ENCODE results near the gene C6orf132. TPM values are rescaled to one million over a fixed set of nuclear protein-coding genes. Genes with fewer than 3 reads are reported as not detected.
A peak's percentile ranks its signal among the peaks of the same experiment; 100 is the strongest.

The C6orf132 gene
- total RNA-seq, 1 donor from 2014 or later = 5.3 TPM

DNA sequence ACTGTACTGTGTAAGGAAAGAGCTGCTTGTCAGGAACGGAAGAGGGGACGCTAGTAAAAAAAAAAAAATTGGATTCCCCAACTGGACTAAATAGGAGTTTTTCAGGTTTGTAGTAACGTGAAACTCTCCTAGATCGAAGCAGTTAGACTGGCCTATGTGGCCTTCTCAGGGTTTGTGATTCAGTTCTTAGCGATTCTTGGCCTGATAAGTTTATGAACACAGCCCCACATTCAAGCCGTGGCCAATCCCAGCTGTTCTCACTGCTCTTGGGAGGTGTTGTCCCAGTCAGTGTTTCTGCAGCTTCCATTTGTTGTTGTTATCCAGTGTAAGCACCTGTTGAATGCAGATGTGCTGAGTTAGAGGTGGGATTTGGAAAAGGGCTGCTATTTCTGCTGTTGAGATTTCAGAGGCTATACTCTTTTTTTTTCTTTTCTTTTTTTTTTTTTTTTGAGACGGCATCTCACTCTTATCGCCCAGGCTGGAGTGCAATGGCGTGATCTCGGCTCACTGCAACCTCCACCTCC is 62.4 kb downstream of the C6orf132 start:
- H3K79me2 ChIP-seq (ENCODE audit: insufficient read depth, low read length) = no peaks in the 10 kb centered on the region
- no peak overlapping the region for H3K9ac ChIP-seq (ENCODE audit: low read length)
- Mint-ChIP-seq H3K27me3 (ENCODE audit: low read depth, unreplicated experiment) (no peaks in the 10 kb centered on the region), H3K4me3 (ENCODE audit: unreplicated experiment) (no peak overlapping the region), H3K36me3 (ENCODE audit: low read depth, unreplicated experiment) (peaks cover 25% of the 10 kb centered on the region), H3K4me1 (ENCODE audit: low read depth, unreplicated experiment) (no peaks in the 10 kb centered on the region), H3K9me3 (ENCODE audit: unreplicated experiment) (no peaks in the 10 kb centered on the region), H3K27ac (ENCODE audit: unreplicated experiment) (no peak overlapping the region)
- no peak overlapping the region for H3K4me2 ChIP-seq (ENCODE audit: low read length)
- TF ChIP-seq EZH2 (IDR thresholded peaks at IDR 0.05; ENCODE audit: insufficient read depth, low read length) = no peak
- TF ChIP-seq CTCF (IDR thresholded peaks at IDR 0.05; ENCODE audit: insufficient read depth, low read depth, low read length) = no peak
- H3K27me3 ChIP-seq (ENCODE audit: insufficient read depth, low read length) = no peaks in the 10 kb centered on the region
- no peak for DNase-seq (ENCODE audit: low read depth)
- peaks cover 2% of the 10 kb centered on the region for H3K36me3 ChIP-seq (ENCODE audit: insufficient read depth, low read length)
- H3K9me3 ChIP-seq (ENCODE audit: insufficient read depth, low read depth, low read length) = no peaks in the 10 kb centered on the region
- H2AFZ ChIP-seq (ENCODE audit: low read depth, low read length) = no peak overlapping the region
- H3K27ac ChIP-seq (ENCODE audit: low read depth, low read length) = no peak overlapping the region
- no peak overlapping the region for H3K4me3 ChIP-seq (ENCODE audit: insufficient read depth, low read depth, low read length)
- FAIRE-seq = no peak
- H4K20me1 ChIP-seq (ENCODE audit: insufficient read depth, low read length) = peaks cover 4% of the 10 kb centered on the region
- H3K4me1 ChIP-seq (ENCODE audit: insufficient read depth, low read length) = no peaks in the 10 kb centered on the region

DNA sequence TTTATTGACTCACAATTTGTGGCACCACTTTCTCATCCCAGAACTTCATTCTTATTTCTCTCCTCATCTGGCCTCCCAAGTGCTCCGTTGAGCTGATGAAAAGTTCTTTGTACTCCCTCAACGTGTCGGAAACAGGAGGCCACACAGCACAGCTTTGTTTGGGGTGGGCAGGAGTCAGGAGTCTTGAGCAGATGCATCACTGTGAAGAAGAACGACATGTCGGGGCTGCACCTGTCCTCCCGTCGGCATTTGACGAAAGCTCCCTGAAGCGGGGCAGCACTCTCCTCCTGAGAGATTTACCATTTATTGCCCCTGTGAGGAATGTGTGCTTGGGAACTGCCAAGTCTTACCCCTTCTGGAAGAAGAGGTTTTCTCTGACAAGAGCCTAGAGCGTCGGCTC is 64.0 kb downstream of the C6orf132 start:
- H3K9me3 Mint-ChIP-seq (ENCODE audit: unreplicated experiment) = no peaks in the 10 kb centered on the region
- Histone ChIP-seq H2AFZ (ENCODE audit: low read depth, low read length) (no peak overlapping the region), H3K79me2 (ENCODE audit: insufficient read depth, low read length) (no peaks in the 10 kb centered on the region), H3K9me3 (ENCODE audit: insufficient read depth, low read depth, low read length) (no peaks in the 10 kb centered on the region), H3K27me3 (ENCODE audit: insufficient read depth, low read length) (no peaks in the 10 kb centered on the region), H3K4me3 (ENCODE audit: insufficient read depth, low read depth, low read length) (no peak overlapping the region), H3K4me2 (ENCODE audit: low read length) (no peak overlapping the region), H3K4me1 (ENCODE audit: insufficient read depth, low read length) (no peaks in the 10 kb centered on the region), H3K9ac (ENCODE audit: low read length) (no peak overlapping the region), H3K36me3 (ENCODE audit: insufficient read depth, low read length) (peaks cover 2% of the 10 kb centered on the region), H3K27ac (ENCODE audit: low read depth, low read length) (no peak overlapping the region), H4K20me1 (ENCODE audit: insufficient read depth, low read length) (peaks cover 6% of the 10 kb centered on the region)
- H3K4me3 Mint-ChIP-seq (ENCODE audit: unreplicated experiment) = no peak overlapping the region
- no peak for FAIRE-seq
- H3K4me1 Mint-ChIP-seq (ENCODE audit: low read depth, unreplicated experiment) = no peaks in the 10 kb centered on the region
- H3K27me3 Mint-ChIP-seq (ENCODE audit: low read depth, unreplicated experiment) = no peaks in the 10 kb centered on the region
- no peak for DNase-seq (ENCODE audit: low read depth)
- H3K27ac Mint-ChIP-seq (ENCODE audit: unreplicated experiment) = no peak overlapping the region
- TF ChIP-seq CTCF (IDR thresholded peaks at IDR 0.05; ENCODE audit: insufficient read depth, low read depth, low read length) (no peak), EZH2 (IDR thresholded peaks at IDR 0.05; ENCODE audit: insufficient read depth, low read length) (no peak)
- peaks cover 28% of the 10 kb centered on the region for H3K36me3 Mint-ChIP-seq (ENCODE audit: low read depth, unreplicated experiment)

GRCh38 chr6:42075159-42075838 is 67.1 kb downstream of the C6orf132 start:
- Histone ChIP-seq H4K20me1 (ENCODE audit: insufficient read depth, low read length) (peaks cover 6% of the 10 kb centered on the region), H3K79me2 (ENCODE audit: insufficient read depth, low read length) (no peaks in the 10 kb centered on the region), H3K27me3 (ENCODE audit: insufficient read depth, low read length) (no peaks in the 10 kb centered on the region), H3K4me3 (ENCODE audit: insufficient read depth, low read depth, low read length) (no peak overlapping the region), H2AFZ (ENCODE audit: low read depth, low read length) (no peak overlapping the region), H3K4me1 (ENCODE audit: insufficient read depth, low read length) (no peaks in the 10 kb centered on the region), H3K36me3 (ENCODE audit: insufficient read depth, low read length) (peaks cover 11% of the 10 kb centered on the region), H3K9ac (ENCODE audit: low read length) (no peak overlapping the region), H3K9me3 (ENCODE audit: insufficient read depth, low read depth, low read length) (no peaks in the 10 kb centered on the region), H3K27ac (ENCODE audit: low read depth, low read length) (no peak overlapping the region), H3K4me2 (ENCODE audit: low read length) (no peak overlapping the region)
- DNase-seq (ENCODE audit: low read depth) (peak; percentile 49), FAIRE-seq (no peak)
- TF ChIP-seq EZH2 (IDR thresholded peaks at IDR 0.05; ENCODE audit: insufficient read depth, low read length) (no peak), CTCF (IDR thresholded peaks at IDR 0.05; ENCODE audit: insufficient read depth, low read depth, low read length) (peak; percentile 95)
- Mint-ChIP-seq H3K4me1 (ENCODE audit: low read depth, unreplicated experiment) (no peaks in the 10 kb centered on the region), H3K27ac (ENCODE audit: unreplicated experiment) (peak overlapping the region; percentile 47), H3K27me3 (ENCODE audit: low read depth, unreplicated experiment) (no peaks in the 10 kb centered on the region), H3K36me3 (ENCODE audit: low read depth, unreplicated experiment) (peaks cover 30% of the 10 kb centered on the region), H3K4me3 (ENCODE audit: unreplicated experiment) (no peak overlapping the region), H3K9me3 (ENCODE audit: unreplicated experiment) (no peaks in the 10 kb centered on the region)

Data from astrocyte (in vitro differentiated cells and primary cell).